Measurements from ENCODE around the gene TAX1BP3. TPM values are rescaled to one million over a fixed set of nuclear protein-coding genes. Genes with fewer than 3 reads are reported as not detected.

The TAX1BP3 gene
- total RNA-seq, 1 experiment from 2014 or later, result 122 TPM

DNA sequence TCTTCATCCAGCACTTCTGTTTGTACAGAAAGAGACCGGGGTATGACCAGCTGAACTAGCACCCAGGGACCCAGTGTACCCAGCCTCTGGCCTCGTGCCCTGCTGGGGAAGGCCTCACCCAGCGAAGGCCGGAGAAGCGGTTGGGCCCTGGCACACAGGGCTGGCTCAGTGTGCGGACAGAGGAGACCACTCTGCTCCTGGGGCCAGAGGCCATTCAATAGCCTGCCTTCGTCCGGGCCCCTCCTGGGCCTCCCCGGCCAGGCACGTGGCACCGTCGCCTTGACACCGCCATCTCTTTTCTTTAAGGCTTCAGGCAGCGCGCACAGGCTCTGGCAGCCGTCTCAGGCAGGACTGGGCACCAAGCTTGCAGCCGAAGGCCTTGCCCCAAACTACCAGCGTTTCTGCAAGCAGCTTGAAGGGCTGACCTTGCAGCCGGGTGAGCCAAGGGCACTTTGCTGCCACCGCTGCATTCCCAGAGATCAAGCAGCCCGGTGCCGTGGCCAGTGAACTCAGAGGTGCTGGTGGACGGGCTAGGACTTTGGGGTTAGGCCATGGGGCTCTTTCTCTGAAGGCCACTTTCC lies 8.0 kb downstream of the TAX1BP3 start:
- Histone ChIP-seq H3K9me3 (ENCODE audit: control insufficient read depth, insufficient read depth, low read depth, low read length) (no peaks in the 10 kb centered on the region), H3K27ac (ENCODE audit: low read length) (peak overlapping the region; percentile 74), H3K36me3 (ENCODE audit: control insufficient read depth, insufficient read depth, low read length) (no peaks in the 10 kb centered on the region; the same call in 1 of the 2 replicates), H3K27me3 (ENCODE audit: control insufficient read depth, insufficient read depth, low read length) (no peaks in the 10 kb centered on the region), H3K4me3 (ENCODE audit: low read depth in 2 of 2, low read length in 2 of 2) (no peak overlapping the region), H3K4me1 (ENCODE audit: control insufficient read depth, insufficient read depth, low read length) (peaks cover 18% of the 10 kb centered on the region)
- ChIA-PET POLR2A (no interaction called here), CTCF (no interaction called here)
- ATAC-seq, result peak; percentile 26
- no peak for TF ChIP-seq TCF7L2 (IDR thresholded peaks at IDR 0.05; ENCODE audit: low read depth, low read length)
- no peak for TF ChIP-seq REST (IDR thresholded peaks at IDR 0.05; ENCODE audit: insufficient read depth in 1 of 2, low read depth in 2 of 2, low read length in 1 of 2)
- TF ChIP-seq CTCF (IDR thresholded peaks at IDR 0.05), result no peak
- no peak for TF ChIP-seq SIN3A (IDR thresholded peaks at IDR 0.05; ENCODE audit: borderline replicate concordance, insufficient read depth, low read depth, low read length)
- TF ChIP-seq POLR2AphosphoS5 (IDR thresholded peaks at IDR 0.05; ENCODE audit: low read depth, low read length), result no peak; the same call in 1 of the 2 replicates
- DNase-seq (ENCODE audit: low read depth, low spot score), result no peak
- intact Hi-C loops (cut with micrococcal nuclease; ENCODE audit: unreplicated experiment) (no loop called here), in situ Hi-C loops (cut with HindIII; ENCODE audit: low pct_unique_long_range_greater_than_20kb, low sequenced_read_pairs) (no loop called here)
- BruUV-seq (replicated peaks), result no TSS peak

GRCh38 chr17:3659541-3660111 lies 8.8 kb downstream of the TAX1BP3 start:
- DNase-seq (ENCODE audit: low read depth, low spot score) (no peak), ATAC-seq (peak; percentile 78)

More at GRCh38 chr17:3659541-3660111, 8.8 kb downstream of the TAX1BP3 start:
- H3K27ac ChIP-seq (ENCODE audit: low read length), result peak overlapping the region; percentile 74
- no peaks in the 10 kb centered on the region for H3K27me3 ChIP-seq (ENCODE audit: control insufficient read depth, insufficient read depth, low read length)
- H3K9me3 ChIP-seq (ENCODE audit: control insufficient read depth, insufficient read depth, low read depth, low read length), result no peaks in the 10 kb centered on the region
- intact Hi-C loops (cut with micrococcal nuclease; ENCODE audit: unreplicated experiment), result no loop called here
- ChIA-PET CTCF (no interaction called here), POLR2A (no interaction called here)
- peaks cover 18% of the 10 kb centered on the region for H3K4me1 ChIP-seq (ENCODE audit: control insufficient read depth, insufficient read depth, low read length)
- H3K4me3 ChIP-seq (ENCODE audit: low read depth in 2 of 2, low read length in 2 of 2), result no peak overlapping the region
- BruUV-seq (replicated peaks), result no TSS peak
- no peaks in the 10 kb centered on the region; the same call in 1 of the 2 replicates for H3K36me3 ChIP-seq (ENCODE audit: control insufficient read depth, insufficient read depth, low read length)
- TF ChIP-seq REST (IDR thresholded peaks at IDR 0.05; ENCODE audit: insufficient read depth in 1 of 2, low read depth in 2 of 2, low read length in 1 of 2) (no peak), SIN3A (IDR thresholded peaks at IDR 0.05; ENCODE audit: borderline replicate concordance, insufficient read depth, low read depth, low read length) (no peak), POLR2AphosphoS5 (IDR thresholded peaks at IDR 0.05; ENCODE audit: low read depth, low read length) (no peak), TCF7L2 (IDR thresholded peaks at IDR 0.05; ENCODE audit: low read depth, low read length) (no peak), CTCF (IDR thresholded peaks at IDR 0.05) (no peak)
- in situ Hi-C loops (cut with HindIII; ENCODE audit: low pct_unique_long_range_greater_than_20kb, low sequenced_read_pairs), result no loop called here
